Sigmoid colon (tissue), 3 donors: Measurements from ENCODE around the gene PNLIPRP2.

Experiments
- POLR2A ChIP-seq, 2 donors: fragments of 450-650 bp; IDR thresholded peaks; one replicate each; pipeline ENCODE4 v1.6.1; 2016; ENCODE audit warnings: antibody characterized with exemption in 2 of 2, mild to moderate bottlenecking in 2 of 2, moderate library complexity in 2 of 2
- TF ChIP-seq, protein P1 (sequence below), 4 experiments: fragments of 450-650 bp in 3 of 4; fragments of 200-600 bp in 1 of 4; IDR thresholded peaks; one replicate each; pipeline ENCODE4 v1.5.1; 2016 to 2019; ENCODE audit warnings: antibody characterized with exemption in 4 of 4, mild to moderate bottlenecking in 3 of 4, moderate library complexity in 2 of 4

DNA sequence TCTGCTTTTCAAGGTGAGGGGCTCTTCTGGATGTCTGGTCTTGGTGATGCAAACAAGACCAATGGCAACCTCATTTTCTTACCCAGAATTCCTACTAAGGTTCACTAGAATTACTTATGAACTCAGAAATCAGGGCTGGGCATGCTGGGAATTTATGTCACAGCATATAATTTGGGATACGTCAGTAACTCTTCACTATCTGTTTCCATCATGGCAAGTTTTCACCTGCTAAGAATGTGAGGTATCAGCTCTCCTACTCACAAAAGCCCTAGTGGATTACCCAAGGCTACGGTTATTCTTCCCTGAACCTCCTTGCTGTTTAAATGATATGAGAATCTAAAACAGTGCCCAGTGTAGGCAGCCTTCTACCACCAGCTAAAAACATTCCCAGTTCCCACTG, 53.1 kb downstream of the PNLIPRP2 start:
- no peak for TF ChIP-seq POLR2A (IDR thresholded peaks at IDR 0.05)
- TF ChIP-seq, protein P1, sequence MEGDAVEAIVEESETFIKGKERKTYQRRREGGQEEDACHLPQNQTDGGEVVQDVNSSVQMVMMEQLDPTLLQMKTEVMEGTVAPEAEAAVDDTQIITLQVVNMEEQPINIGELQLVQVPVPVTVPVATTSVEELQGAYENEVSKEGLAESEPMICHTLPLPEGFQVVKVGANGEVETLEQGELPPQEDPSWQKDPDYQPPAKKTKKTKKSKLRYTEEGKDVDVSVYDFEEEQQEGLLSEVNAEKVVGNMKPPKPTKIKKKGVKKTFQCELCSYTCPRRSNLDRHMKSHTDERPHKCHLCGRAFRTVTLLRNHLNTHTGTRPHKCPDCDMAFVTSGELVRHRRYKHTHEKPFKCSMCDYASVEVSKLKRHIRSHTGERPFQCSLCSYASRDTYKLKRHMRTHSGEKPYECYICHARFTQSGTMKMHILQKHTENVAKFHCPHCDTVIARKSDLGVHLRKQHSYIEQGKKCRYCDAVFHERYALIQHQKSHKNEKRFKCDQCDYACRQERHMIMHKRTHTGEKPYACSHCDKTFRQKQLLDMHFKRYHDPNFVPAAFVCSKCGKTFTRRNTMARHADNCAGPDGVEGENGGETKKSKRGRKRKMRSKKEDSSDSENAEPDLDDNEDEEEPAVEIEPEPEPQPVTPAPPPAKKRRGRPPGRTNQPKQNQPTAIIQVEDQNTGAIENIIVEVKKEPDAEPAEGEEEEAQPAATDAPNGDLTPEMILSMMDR (IDR thresholded peaks at IDR 0.05) = no peak
